Ovary (tissue), 9 donors: ENCODE results near the gene MPHOSPH9. TPM values are rescaled to one million over a fixed set of nuclear protein-coding genes. Genes with fewer than 3 reads are reported as not detected.
"Not testable (repeated sequence)": the region's sequence is repeated elsewhere in the genome, so short reads cannot be mapped to it uniquely, and the experiment has no call there.

Experiments used
- DNase-seq, 5 donors: peaks; one replicate each; pipeline ENCODE4 v3.0.0-alpha.2; 2019 to 2020
- H3K27ac ChIP-seq, 2 donors: fragments of 200-600 bp; one replicate each; pipeline versions ENCODE4 v1.5.1 to v1.8.0; 2019 to 2022
- H3K27me3 ChIP-seq: fragments of 200-600 bp; one replicate; pipeline ENCODE4 v1.8.0; 2022
- H3K36me3 ChIP-seq: fragments of 200-600 bp; sonication (generic); one replicate; pipeline ENCODE4 v1.5.1; 2019
- H3K4me1 ChIP-seq: one replicate; pipeline ENCODE4 v1.8.1; 2013; ENCODE audit warnings: mild to moderate bottlenecking, moderate library complexity; ENCODE audit not compliant: insufficient read depth
- H3K4me3 ChIP-seq: fragments of 200-600 bp; sonication (generic); one replicate; pipeline ENCODE4 v1.5.1; 2017
- H3K9me3 ChIP-seq, 2 donors: fragments of 200-600 bp in 1 of 2; sonication (generic) in 1 of 2; one replicate each; pipeline versions ENCODE4 v1.5.1 to v1.8.1; 2013 to 2019; ENCODE audit warnings: mild to moderate bottlenecking in 1 of 2, moderate library complexity in 1 of 2
- EP300 ChIP-seq: sonication (generic); formaldehyde crosslinking; IDR thresholded peaks from one replicate; pipeline ENCODE4 v1.6.1; 2017; ENCODE audit warnings: antibody characterized with exemption
- POLR2A ChIP-seq: fragments of 450-650 bp; IDR thresholded peaks from one replicate; pipeline ENCODE4 v1.6.1; 2017; ENCODE audit warnings: antibody characterized with exemption, mild to moderate bottlenecking, moderate library complexity
- WGBS, 3 donors: extraction: QIAGEN DNeasy Blood & Tissue Kit in 1 of 3; methylation state at CpG; one replicate each; pipeline versions ENCODE4 v1.1.5 to v1.1.7; 2013 to 2017; 5-methylcytosine and 5-hydroxymethylcytosine counted together
- intact Hi-C, 4 donors: fragments of 100-400 bp; cut with DNase I; formaldehyde crosslinking; loops; one replicate each; pipeline versions ENCODE4 v1.11.0 to v1.15.1; 2022 to 2023
- polyA plus RNA-seq, 2 donors: library from polyadenylated mRNA; stranded (reverse); fragments of 200-250 nt in 1 of 2; fragments of 350-450 nt in 1 of 2; fragmentation: Illumina TruSeq in 1 of 2; extraction: RNeasy Lipid Tissue Mini Kit (QIAGEN cat#74804) in 1 of 2; gene quantifications; one replicate each; pipeline ENCODE4 v1.2.3, GENCODE V29; 2013 to 2014
- total RNA-seq, 7 donors: library from RNA; depleted of rRNA in 2 of 7; stranded (reverse); fragments of >200 nt in 2 of 7; fragmentation: NEBNext Ultra II Directional in 3 of 7; extraction: Animal tissue kit (Norgen Biotek cat#: 25700) in 3 of 7; gene quantifications; one replicate each; pipeline versions ENCODE4 v1.1.0 to v1.2.4, GENCODE V29; 2016 to 2023
- TF ChIP-seq, protein P1 (sequence below), 3 donors: fragments of 450-650 bp in 2 of 3; fragments of 200-600 bp in 1 of 3; IDR thresholded peaks; one replicate each; pipeline versions ENCODE4 v1.5.1 to v1.8.0; 2016 to 2022; ENCODE audit warnings: antibody characterized with exemption in 3 of 3, mild to moderate bottlenecking in 1 of 3
- donor health status: DM: no; HTN: no; CAD: no; lungs with moderate emphysema.
- donor health status: DM: no; HTN: no; CAD: no.
- donor health status: Bipolar disorder and iron deficiency.
- donor health status: DM: yes; HTN: yes; CAD: no.
- donor health status: DM: no; HTN: no; CAD: no.
- donor health status: DM: yes; HTN: yes; CAD: no.

Gene MPHOSPH9
- total and polyA plus RNA-seq, 9 donors: 4.2 to 28.4 (median 19.4) TPM

DNA sequence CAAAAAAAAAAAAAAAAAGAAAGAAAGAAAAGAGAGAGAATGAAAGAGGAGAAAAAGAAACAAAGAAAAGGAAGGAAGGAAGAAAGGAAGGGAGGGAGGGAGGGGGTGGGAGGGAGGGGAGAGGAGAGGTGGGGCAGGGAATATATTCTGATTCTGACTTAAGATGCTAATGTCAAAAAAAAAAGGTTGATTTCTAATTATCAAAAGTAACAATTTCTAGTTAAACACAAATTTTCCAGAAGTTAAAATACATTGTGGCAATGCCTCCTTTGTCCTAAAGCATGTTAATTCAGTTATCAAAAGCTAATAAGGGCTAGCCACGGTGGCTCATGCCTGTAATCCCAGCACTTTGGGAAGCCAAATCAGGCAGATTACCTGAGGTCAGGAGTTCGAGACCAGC is 7.5 kb downstream of the MPHOSPH9 start:
- Histone ChIP-seq H3K36me3 (no peaks in the 10 kb centered on the region), H3K9me3 (no peaks in the 10 kb centered on the region), H3K27me3 (no peaks in the 10 kb centered on the region), H3K27ac (no peak overlapping the region), H3K4me1 (no peaks in the 10 kb centered on the region), H3K4me3 (no peak overlapping the region)
- intact Hi-C loops: loop anchor here in 1 of 4 donors (5.0 kb wide), 1 partner anchor 63 kb away; no protein-coding TSS in a partner anchor
- no peak for DNase-seq
- no peak for TF ChIP-seq POLR2A
- TF ChIP-seq, protein P1, sequence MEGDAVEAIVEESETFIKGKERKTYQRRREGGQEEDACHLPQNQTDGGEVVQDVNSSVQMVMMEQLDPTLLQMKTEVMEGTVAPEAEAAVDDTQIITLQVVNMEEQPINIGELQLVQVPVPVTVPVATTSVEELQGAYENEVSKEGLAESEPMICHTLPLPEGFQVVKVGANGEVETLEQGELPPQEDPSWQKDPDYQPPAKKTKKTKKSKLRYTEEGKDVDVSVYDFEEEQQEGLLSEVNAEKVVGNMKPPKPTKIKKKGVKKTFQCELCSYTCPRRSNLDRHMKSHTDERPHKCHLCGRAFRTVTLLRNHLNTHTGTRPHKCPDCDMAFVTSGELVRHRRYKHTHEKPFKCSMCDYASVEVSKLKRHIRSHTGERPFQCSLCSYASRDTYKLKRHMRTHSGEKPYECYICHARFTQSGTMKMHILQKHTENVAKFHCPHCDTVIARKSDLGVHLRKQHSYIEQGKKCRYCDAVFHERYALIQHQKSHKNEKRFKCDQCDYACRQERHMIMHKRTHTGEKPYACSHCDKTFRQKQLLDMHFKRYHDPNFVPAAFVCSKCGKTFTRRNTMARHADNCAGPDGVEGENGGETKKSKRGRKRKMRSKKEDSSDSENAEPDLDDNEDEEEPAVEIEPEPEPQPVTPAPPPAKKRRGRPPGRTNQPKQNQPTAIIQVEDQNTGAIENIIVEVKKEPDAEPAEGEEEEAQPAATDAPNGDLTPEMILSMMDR (IDR thresholded peaks at IDR 0.05): no peak
- TF ChIP-seq EP300: no peak
- WGBS, 3 donors: 84 to 87% (median 87%) methylated on average over 2 of the region's 2 CpGs

DNA sequence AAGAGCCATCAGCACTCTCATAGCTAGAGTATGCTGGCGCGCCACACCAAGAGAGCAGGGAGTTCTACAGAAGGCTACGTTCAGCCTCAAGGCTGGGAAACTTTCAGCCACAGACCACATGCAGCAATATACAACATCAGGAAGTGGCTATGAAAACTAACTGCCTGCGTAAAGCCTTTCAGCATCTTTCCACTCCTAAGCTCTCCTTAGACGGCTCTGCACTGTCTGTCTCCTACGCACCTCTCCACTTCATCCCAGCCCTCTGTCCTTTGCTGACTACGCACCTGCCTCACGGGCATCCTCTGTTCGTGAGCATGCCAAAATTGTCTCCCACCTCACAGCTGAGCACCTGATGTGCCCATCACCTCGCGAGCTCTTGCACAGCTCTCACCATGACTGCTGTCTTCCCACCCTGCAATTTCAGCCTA is 9.7 kb downstream of the MPHOSPH9 start:
- TF ChIP-seq, protein P1 (IDR thresholded peaks at IDR 0.05): no peak
- no peak for TF ChIP-seq EP300
- no peak for TF ChIP-seq POLR2A
- no peak for DNase-seq
- 93 to 95% (median 95%) methylated on average over 11 of the region's 11 CpGs for WGBS, 3 donors
- no peaks in the 10 kb centered on the region for H3K4me1 ChIP-seq
- no peaks in the 10 kb centered on the region for H3K9me3 ChIP-seq
- H3K27me3 ChIP-seq: no peaks in the 10 kb centered on the region
- no peaks in the 10 kb centered on the region for H3K36me3 ChIP-seq
- H3K27ac ChIP-seq: no peak overlapping the region
- intact Hi-C loops: no loop called here
- H3K4me3 ChIP-seq: no peak overlapping the region

DNA sequence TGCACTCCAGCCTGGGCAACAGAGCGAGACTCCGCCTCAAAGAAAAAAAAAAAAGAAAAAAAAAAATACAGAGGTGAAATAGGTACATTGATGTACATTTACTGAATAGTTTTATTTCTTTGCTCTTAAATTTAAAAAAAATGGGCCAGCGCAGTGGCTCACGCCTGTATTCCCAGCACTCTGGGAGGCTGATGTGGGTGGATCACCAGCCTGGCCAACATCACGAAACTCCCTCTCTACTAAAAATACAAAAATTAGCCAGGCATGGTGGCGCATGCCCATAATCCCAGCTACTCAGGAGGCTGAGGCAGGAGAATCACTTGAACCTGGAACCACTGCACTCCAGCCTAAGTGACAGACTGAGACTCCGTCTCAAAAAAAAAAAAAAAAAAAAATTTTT is 25.1 kb downstream of the MPHOSPH9 start:
- H3K4me1 ChIP-seq, H3K9me3 ChIP-seq, H3K36me3 ChIP-seq, H3K4me3 ChIP-seq, H3K27ac ChIP-seq, DNase-seq, H3K27me3 ChIP-seq, intact Hi-C loops: not testable (repeated sequence)
- 93 to 97% (median 96%) methylated on average over 7 of the region's 7 CpGs for WGBS, 3 donors

DNA sequence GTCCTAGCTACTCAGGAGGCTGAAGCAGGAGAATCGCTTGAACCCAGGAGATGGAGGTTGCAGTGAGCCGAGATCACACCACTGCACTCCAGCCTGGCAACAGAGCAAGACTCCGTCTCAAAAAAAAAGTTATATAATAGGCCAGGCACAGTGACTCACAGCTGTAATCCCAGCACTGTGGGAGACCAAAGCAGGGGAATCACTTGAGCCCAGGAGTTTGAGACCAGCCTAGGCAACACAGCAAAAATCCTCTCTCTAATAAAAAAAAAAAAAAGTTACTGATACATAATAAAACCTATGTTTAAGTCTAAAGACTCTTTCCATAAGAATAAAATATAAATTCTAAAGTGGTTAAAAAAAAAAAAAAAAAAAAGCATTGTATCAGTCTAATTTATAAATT is 26.1 kb downstream of the MPHOSPH9 start:
- intact Hi-C loops, H3K36me3 ChIP-seq: not testable (repeated sequence)
- WGBS, 3 donors: 62 to 68% (median 65%) methylated on average over 3 of the region's 3 CpGs

DNA sequence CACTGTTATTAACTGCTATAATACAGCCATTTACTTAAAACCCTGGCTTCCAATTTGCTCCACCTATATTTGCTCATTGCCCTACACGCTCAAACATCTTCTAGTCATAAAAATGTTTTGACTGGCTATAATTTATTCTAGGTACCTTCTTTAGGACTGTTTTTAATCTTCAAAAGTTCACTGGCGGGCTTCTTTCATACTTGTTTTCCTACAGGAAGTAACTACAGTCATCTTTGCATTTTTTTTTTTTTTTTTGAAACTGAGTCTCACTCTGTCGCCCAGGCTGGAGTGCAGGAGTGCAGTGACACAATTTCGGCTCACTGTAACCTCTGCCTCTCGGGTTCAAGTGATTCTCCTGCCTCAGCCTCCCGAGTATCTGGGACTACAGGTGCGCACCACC is 32.5 kb downstream of the MPHOSPH9 start:
- intact Hi-C loops: no loop called here
- Histone ChIP-seq H3K36me3 (no peaks in the 10 kb centered on the region), H3K4me1 (no peaks in the 10 kb centered on the region), H3K4me3 (no peak overlapping the region), H3K27ac (no peak overlapping the region), H3K27me3 (no peaks in the 10 kb centered on the region), H3K9me3 (no peaks in the 10 kb centered on the region)
- DNase-seq: no peak
- TF ChIP-seq POLR2A (no peak), EP300 (no peak)
- TF ChIP-seq, protein P1 (IDR thresholded peaks at IDR 0.05): no peak
- WGBS, 3 donors: 87 to 94% (median 92%) methylated on average over 7 of the region's 7 CpGs

More for the DNA sequence above, 26.1 kb downstream of the MPHOSPH9 start:
- not testable (repeated sequence) for H3K9me3 ChIP-seq, H3K4me3 ChIP-seq, H3K27ac ChIP-seq, DNase-seq, H3K4me1 ChIP-seq, H3K27me3 ChIP-seq

DNA sequence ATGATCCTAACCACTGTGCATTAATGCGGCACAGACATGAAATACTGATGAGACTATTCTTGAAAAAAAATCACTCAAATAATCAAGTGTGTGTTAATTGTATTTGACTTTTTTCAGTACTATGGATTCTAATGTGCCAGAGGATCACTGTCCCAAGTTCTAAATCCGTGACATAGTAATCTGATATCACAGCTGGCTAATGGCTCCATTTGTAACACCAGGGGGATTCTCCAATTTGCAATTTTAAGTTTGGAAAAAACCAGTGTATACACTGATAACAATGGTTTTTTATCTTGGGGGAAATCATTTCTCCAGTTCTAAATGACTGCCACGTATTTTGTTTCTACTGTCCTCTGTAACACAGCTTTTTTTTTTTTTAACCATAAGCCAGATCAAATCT is 33.0 kb downstream of the MPHOSPH9 start:
- no peaks in the 10 kb centered on the region for H3K9me3 ChIP-seq
- no peaks in the 10 kb centered on the region for H3K27me3 ChIP-seq
- no peaks in the 10 kb centered on the region for H3K36me3 ChIP-seq
- no peak overlapping the region for H3K4me3 ChIP-seq
- no peak overlapping the region for H3K27ac ChIP-seq
- 93 to 99% (median 96%) methylated on average over 3 of the region's 3 CpGs for WGBS, 3 donors
- intact Hi-C loops: no loop called here
- TF ChIP-seq EP300: no peak
- no peak for TF ChIP-seq POLR2A
- TF ChIP-seq, protein P1 (IDR thresholded peaks at IDR 0.05): no peak
- no peak for DNase-seq
- H3K4me1 ChIP-seq: no peaks in the 10 kb centered on the region
